Glutamatergic neuron (in vitro differentiated cells): ENCODE data around the gene DLG1. TPM values are rescaled to one million over a fixed set of nuclear protein-coding genes. Genes with fewer than 3 reads are reported as not detected.

ENCODE experiments used
- DNase-seq: peaks from one replicate; pipeline ENCODE4 v3.0.0; 2022
- H3K27ac Mint-ChIP-seq: one replicate; pipeline ENCODE4 v1.8.0; 2020; ENCODE audit warnings: mild to moderate bottlenecking, mixed read lengths, inconsistent platforms; ENCODE audit not compliant: unreplicated experiment
- H3K27me3 Mint-ChIP-seq: one replicate; pipeline ENCODE4 v1.8.0; 2020; ENCODE audit warnings: mild to moderate bottlenecking, moderate library complexity, mixed read lengths, inconsistent platforms; ENCODE audit not compliant: unreplicated experiment
- H3K36me3 Mint-ChIP-seq: one replicate; pipeline ENCODE4 v1.8.0; 2020; ENCODE audit warnings: mild to moderate bottlenecking, mixed read lengths, inconsistent platforms; ENCODE audit not compliant: unreplicated experiment
- H3K4me1 Mint-ChIP-seq: one replicate; pipeline ENCODE4 v1.8.0; 2020; ENCODE audit warnings: mild to moderate bottlenecking, low read depth, mixed read lengths, inconsistent platforms; ENCODE audit not compliant: unreplicated experiment
- H3K4me3 Mint-ChIP-seq: one replicate; pipeline ENCODE4 v1.8.0; 2020; ENCODE audit warnings: mild to moderate bottlenecking, mixed read lengths, inconsistent platforms; ENCODE audit not compliant: unreplicated experiment
- H3K9me3 Mint-ChIP-seq: one replicate; pipeline ENCODE4 v1.8.0; 2020; ENCODE audit warnings: mild to moderate bottlenecking, moderate library complexity, mixed read lengths, inconsistent platforms; ENCODE audit not compliant: unreplicated experiment
- total RNA-seq: library from RNA; stranded (reverse); fragmentation: NEBNext Ultra II Directional; extraction: Animal tissue kit (Norgen Biotek cat#: 25700); gene quantifications from one replicate; pipeline ENCODE4 v1.2.1, GENCODE V29; 2021; ENCODE audit not compliant: unreplicated experiment
- TF ChIP-seq, protein P1 (sequence below): fragments of 200-600 bp; sonication (generic); IDR thresholded peaks from one replicate; pipeline ENCODE4 v1.5.0; 2021; ENCODE audit not compliant: partially characterized antibody, unreplicated experiment

DLG1 gene
- total RNA-seq, 1 donor from 2014 or later = 66.0 TPM

DNA sequence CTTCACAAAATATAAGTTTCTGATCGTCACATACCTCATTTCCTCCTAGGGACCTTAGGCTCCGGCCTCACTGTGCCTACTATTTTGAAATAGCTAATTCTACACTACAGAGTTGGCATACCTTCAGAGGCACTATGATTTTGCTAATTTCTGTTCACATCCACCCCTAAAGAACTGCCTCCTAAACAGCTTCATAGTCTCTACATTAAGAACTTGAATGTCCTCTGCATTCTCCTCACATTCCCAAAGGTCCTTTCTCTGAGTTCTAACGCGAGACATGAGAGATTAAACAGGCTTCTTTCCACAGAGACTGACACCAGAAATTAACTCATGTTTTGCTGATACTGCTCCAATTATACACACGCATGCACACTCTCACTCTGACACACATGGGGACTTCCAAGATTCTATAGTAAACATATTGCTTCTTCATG, 75.5 kb downstream of the DLG1 start:
- peak overlapping the region; percentile 6 for H3K27ac Mint-ChIP-seq
- no peaks in the 10 kb centered on the region for H3K27me3 Mint-ChIP-seq
- no peak for DNase-seq

DNA sequence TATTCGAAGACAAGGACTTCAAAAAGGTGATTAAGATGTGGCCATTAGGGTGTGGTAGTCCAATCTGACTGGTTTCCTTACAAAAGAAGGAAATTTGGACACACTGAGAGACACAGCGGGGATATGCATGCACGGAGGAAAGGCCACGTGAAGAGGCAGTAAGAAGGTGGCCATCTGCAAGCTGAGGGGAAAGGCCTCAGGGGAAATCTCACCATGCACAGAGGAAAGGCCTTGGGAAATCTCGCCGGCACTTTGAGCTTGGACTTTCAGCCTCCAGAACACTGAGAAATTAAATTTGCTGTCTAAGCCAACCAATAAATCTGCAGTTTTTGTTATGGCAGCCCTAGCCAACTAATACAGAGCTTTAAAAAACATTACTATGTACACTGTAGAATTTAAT, 78.8 kb downstream of the DLG1 start:
- DNase-seq = peak; percentile 54
- H3K4me1 Mint-ChIP-seq = peaks cover 32% of the 10 kb centered on the region
- H3K9me3 Mint-ChIP-seq = peaks cover 3% of the 10 kb centered on the region
- no peaks in the 10 kb centered on the region for H3K36me3 Mint-ChIP-seq
- TF ChIP-seq, protein P1, sequence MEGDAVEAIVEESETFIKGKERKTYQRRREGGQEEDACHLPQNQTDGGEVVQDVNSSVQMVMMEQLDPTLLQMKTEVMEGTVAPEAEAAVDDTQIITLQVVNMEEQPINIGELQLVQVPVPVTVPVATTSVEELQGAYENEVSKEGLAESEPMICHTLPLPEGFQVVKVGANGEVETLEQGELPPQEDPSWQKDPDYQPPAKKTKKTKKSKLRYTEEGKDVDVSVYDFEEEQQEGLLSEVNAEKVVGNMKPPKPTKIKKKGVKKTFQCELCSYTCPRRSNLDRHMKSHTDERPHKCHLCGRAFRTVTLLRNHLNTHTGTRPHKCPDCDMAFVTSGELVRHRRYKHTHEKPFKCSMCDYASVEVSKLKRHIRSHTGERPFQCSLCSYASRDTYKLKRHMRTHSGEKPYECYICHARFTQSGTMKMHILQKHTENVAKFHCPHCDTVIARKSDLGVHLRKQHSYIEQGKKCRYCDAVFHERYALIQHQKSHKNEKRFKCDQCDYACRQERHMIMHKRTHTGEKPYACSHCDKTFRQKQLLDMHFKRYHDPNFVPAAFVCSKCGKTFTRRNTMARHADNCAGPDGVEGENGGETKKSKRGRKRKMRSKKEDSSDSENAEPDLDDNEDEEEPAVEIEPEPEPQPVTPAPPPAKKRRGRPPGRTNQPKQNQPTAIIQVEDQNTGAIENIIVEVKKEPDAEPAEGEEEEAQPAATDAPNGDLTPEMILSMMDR = no peak
- peak overlapping the region; percentile 78 for H3K4me3 Mint-ChIP-seq
- peak overlapping the region; percentile 91 for H3K27ac Mint-ChIP-seq
- no peaks in the 10 kb centered on the region for H3K27me3 Mint-ChIP-seq

More for the DNA sequence above, 75.5 kb downstream of the DLG1 start:
- Mint-ChIP-seq H3K4me3 (no peak overlapping the region), H3K4me1 (peaks cover 49% of the 10 kb centered on the region), H3K9me3 (peaks cover 2% of the 10 kb centered on the region), H3K36me3 (no peaks in the 10 kb centered on the region)
- TF ChIP-seq, protein P1 = no peak

DNA sequence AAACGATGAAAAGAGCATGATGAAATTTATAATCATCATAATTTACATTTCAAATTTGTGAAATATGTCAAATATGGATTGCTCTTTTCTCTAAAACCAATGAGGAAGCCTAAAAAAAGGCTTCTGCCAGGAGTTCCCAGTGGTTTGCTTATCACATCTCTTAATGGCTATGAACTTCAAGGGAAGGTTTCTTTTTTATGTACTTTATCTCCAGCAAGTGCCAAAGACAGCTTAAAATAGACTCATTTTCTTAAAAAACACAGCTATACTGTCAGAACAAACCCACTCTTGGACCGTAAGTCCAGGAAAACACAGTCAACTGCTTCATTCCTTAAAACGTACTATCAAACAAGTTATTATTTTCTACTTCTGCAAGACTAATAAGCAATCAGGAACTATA, 80.2 kb downstream of the DLG1 start:
- H3K27ac Mint-ChIP-seq = no peak overlapping the region
- TF ChIP-seq, protein P1 = no peak
- H3K36me3 Mint-ChIP-seq = no peaks in the 10 kb centered on the region
- H3K27me3 Mint-ChIP-seq = no peaks in the 10 kb centered on the region
- H3K9me3 Mint-ChIP-seq = peaks cover 3% of the 10 kb centered on the region
- no peak overlapping the region for H3K4me3 Mint-ChIP-seq
- no peak for DNase-seq
- peaks cover 28% of the 10 kb centered on the region for H3K4me1 Mint-ChIP-seq

DNA sequence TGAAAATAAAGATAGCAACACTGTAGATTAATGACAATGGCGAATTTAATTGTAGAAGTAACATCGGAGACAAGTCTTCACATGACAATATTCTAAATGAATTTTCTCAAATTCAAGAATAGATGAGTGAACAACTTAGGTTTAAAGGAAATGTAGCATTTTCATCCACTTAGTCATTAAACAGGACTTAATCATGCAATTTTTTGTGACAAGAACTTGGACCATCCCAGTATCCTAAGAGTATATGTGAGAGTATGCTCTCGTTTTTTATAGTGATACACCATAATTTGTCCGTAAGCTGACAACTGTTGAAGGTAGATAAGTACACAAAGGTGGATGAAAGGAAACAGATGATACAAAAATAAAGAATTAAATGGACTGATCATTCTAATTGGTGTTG, 81.5 kb downstream of the DLG1 start:
- H3K4me1 Mint-ChIP-seq = peaks cover 21% of the 10 kb centered on the region
- H3K27ac Mint-ChIP-seq = no peak overlapping the region
- peaks cover 3% of the 10 kb centered on the region for H3K9me3 Mint-ChIP-seq
- no peak for DNase-seq
- H3K4me3 Mint-ChIP-seq = no peak overlapping the region
- no peaks in the 10 kb centered on the region for H3K36me3 Mint-ChIP-seq
- TF ChIP-seq, protein P1 = no peak
- no peaks in the 10 kb centered on the region for H3K27me3 Mint-ChIP-seq

GRCh38 chr3:197216169-197216860, 82.1 kb downstream of the DLG1 start:
- TF ChIP-seq, protein P1 = no peak
- Mint-ChIP-seq H3K4me1 (peaks cover 21% of the 10 kb centered on the region), H3K36me3 (no peaks in the 10 kb centered on the region), H3K27me3 (no peaks in the 10 kb centered on the region), H3K27ac (no peak overlapping the region), H3K4me3 (no peak overlapping the region), H3K9me3 (peaks cover 3% of the 10 kb centered on the region)
- no peak for DNase-seq
